ENCODE measurements around the gene KRT72. TPM values are rescaled to one million over a fixed set of nuclear protein-coding genes. Genes with fewer than 3 reads are reported as not detected.

Gene KRT72
- total and polyA plus RNA-seq, 2 donors (not counting 3 experiments of a cell fraction or from before 2014, with no cell fraction given), result not detected

GRCh38 chr12:52633383-52633782 is 32.1 kb upstream of the KRT72 start:
- Histone ChIP-seq H2AFZ (ENCODE audit: low read depth, low read length) (no peak overlapping the region), H3K4me1 (ENCODE audit: control insufficient read depth, extremely low read depth, insufficient read depth, low read length) (no peaks in the 10 kb centered on the region), H3K9ac (replicated peaks; ENCODE audit: extremely low read depth, insufficient read depth, low read length) (no peak overlapping the region), H3K9me3 (replicated peaks; ENCODE audit: control insufficient read depth, insufficient read depth, low read length) (no peaks in the 10 kb centered on the region), H3K79me2 (ENCODE audit: control insufficient read depth, insufficient read depth, low read length) (no peaks in the 10 kb centered on the region), H3K36me3 (ENCODE audit: control insufficient read depth in 2 of 2, extremely low read depth in 1 of 2, insufficient read depth in 2 of 2, low read length in 2 of 2) (no peaks in the 10 kb centered on the region), H3K27ac (ENCODE audit: insufficient read depth, low read depth, low read length) (no peak overlapping the region), H3K27me3 (ENCODE audit: control insufficient read depth in 2 of 2, insufficient read depth in 2 of 2, low read length in 2 of 2) (peaks cover 6 to 11% of the 10 kb centered on the region in 2 experiments), H3K9me1 (replicated peaks; ENCODE audit: control insufficient read depth, extremely low read depth, insufficient read depth, low read length) (no peaks in the 10 kb centered on the region), H4K20me1 (replicated peaks; ENCODE audit: control insufficient read depth, extremely low read depth, insufficient read depth, low read length) (no peaks in the 10 kb centered on the region), H3K4me2 (ENCODE audit: insufficient read depth, low read length) (no peak overlapping the region), H3K4me3 (replicated peaks in 1 of 3; ENCODE audit: insufficient read depth in 1 of 3, low read depth in 1 of 3, low read length in 3 of 3) (no peak overlapping the region)
- intact Hi-C loops (cut with micrococcal nuclease), result no loop called here
- dilution Hi-C loops (cut with MboI; ENCODE audit: extremely low pct_ligation_motif_present, low sequenced_read_pairs), result no loop called here
- TF ChIP-seq MYC (IDR thresholded peaks at IDR 0.05; ENCODE audit: low read depth, low read length) (no peak), CTCF (IDR thresholded peaks at IDR 0.05; ENCODE audit: extremely low read depth in 1 of 2, insufficient read depth in 1 of 2, low read depth in 1 of 2, low read length in 2 of 2) (no peak), EZH2 (IDR thresholded peaks at IDR 0.05; ENCODE audit: borderline replicate concordance, low read depth, low read length, severe bottlenecking) (no peak), JUN (IDR thresholded peaks at IDR 0.05; ENCODE audit: borderline replicate concordance, insufficient read depth, insufficient read length, low read depth) (no peak), POLR2AphosphoS5 (IDR thresholded peaks at IDR 0.05; ENCODE audit: insufficient read depth, low read depth, low read length) (no peak), FOS (IDR thresholded peaks at IDR 0.05; ENCODE audit: borderline replicate concordance, insufficient read depth, low read length) (no peak), MAX (IDR thresholded peaks at IDR 0.05; ENCODE audit: insufficient read depth, insufficient read length) (no peak), POLR2A (IDR thresholded peaks at IDR 0.05; ENCODE audit: low read depth, low read length) (no peak), GATA2 (IDR thresholded peaks at IDR 0.05; ENCODE audit: insufficient read depth, insufficient read length, low read depth, low read length) (no peak)
- POLR2A ChIA-PET, result no interaction called here
- DNase-seq (ENCODE audit: low read depth, low spot score) (no peak), FAIRE-seq (no peak)
- CTCF ChIA-PET, result interaction anchor here (1.1 kb wide), 1 partner anchor 25 kb away, joined by 3 read pairs; no protein-coding TSS in a partner anchor
- no TSS peak for BruUV-seq (replicated peaks)
